Measurements from ENCODE around the gene LARP4B. TPM values are rescaled to one million over a fixed set of nuclear protein-coding genes. Genes with fewer than 3 reads are reported as not detected.
"Not testable (repeated sequence)": the region's sequence is repeated elsewhere in the genome, so short reads cannot be mapped to it uniquely, and the experiment has no call there.

LARP4B gene
- total RNA-seq, 2 experiments from 2014 or later, result 33.1 to 40.2 TPM

- ChIA-PET POLR2A (no interaction called here), CTCF (no interaction called here)
- intact Hi-C loops (cut with DNase I, micrococcal nuclease), result no loop called here
- Histone ChIP-seq H3K27me3 (ENCODE audit: control insufficient read depth in 1 of 2, insufficient read depth in 2 of 2, low read length in 2 of 2) (no peaks in the 10 kb centered on the region), H3K27ac (ENCODE audit: low read depth in 1 of 2, low read length in 2 of 2) (no peak overlapping the region), H3K4me3 (ENCODE audit: low read length) (no peak overlapping the region), H3K4me1 (ENCODE audit: insufficient read depth, low read length) (peaks cover 16% of the 10 kb centered on the region), H3K36me3 (ENCODE audit: insufficient read depth, low read length) (no peaks in the 10 kb centered on the region), H3K9me3 (ENCODE audit: control insufficient read depth in 1 of 2, insufficient read depth in 1 of 2, low read length in 2 of 2) (no peaks in the 10 kb centered on the region)
- TF ChIP-seq, protein P1, sequence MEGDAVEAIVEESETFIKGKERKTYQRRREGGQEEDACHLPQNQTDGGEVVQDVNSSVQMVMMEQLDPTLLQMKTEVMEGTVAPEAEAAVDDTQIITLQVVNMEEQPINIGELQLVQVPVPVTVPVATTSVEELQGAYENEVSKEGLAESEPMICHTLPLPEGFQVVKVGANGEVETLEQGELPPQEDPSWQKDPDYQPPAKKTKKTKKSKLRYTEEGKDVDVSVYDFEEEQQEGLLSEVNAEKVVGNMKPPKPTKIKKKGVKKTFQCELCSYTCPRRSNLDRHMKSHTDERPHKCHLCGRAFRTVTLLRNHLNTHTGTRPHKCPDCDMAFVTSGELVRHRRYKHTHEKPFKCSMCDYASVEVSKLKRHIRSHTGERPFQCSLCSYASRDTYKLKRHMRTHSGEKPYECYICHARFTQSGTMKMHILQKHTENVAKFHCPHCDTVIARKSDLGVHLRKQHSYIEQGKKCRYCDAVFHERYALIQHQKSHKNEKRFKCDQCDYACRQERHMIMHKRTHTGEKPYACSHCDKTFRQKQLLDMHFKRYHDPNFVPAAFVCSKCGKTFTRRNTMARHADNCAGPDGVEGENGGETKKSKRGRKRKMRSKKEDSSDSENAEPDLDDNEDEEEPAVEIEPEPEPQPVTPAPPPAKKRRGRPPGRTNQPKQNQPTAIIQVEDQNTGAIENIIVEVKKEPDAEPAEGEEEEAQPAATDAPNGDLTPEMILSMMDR (IDR thresholded peaks at IDR 0.05), result no peak
- ATAC-seq (ENCODE audit: poor library complexity) (no peak), DNase-seq (no peak)
- Mint-ChIP-seq H3K36me3 (ENCODE audit: low read depth) (no peaks in the 10 kb centered on the region), H3K9me3 (no peaks in the 10 kb centered on the region), H3K27ac (no peak overlapping the region), H3K4me1 (ENCODE audit: low read depth) (peaks cover 22% of the 10 kb centered on the region), H3K4me3 (no peak overlapping the region), H3K27me3 (no peaks in the 10 kb centered on the region)
These were observed 12.0 kb upstream of the LARP4B start for GRCh38 chr10:943334-944033.

- POLR2A ChIA-PET, result no interaction called here
- no peaks in the 10 kb centered on the region for H3K9me3 Mint-ChIP-seq
- TF ChIP-seq, protein P1 (IDR thresholded peaks at IDR 0.05), result no peak
- no peaks in the 10 kb centered on the region for H3K36me3 Mint-ChIP-seq (ENCODE audit: low read depth)
- peaks cover 24% of the 10 kb centered on the region for H3K4me1 Mint-ChIP-seq (ENCODE audit: low read depth)
- peak in 1 of 14 experiments; percentile 22 for DNase-seq
- peak; percentile 26 for ATAC-seq (ENCODE audit: poor library complexity)
- no peaks in the 10 kb centered on the region for H3K27me3 Mint-ChIP-seq
- CTCF ChIA-PET, result no interaction called here
- H3K27ac ChIP-seq (ENCODE audit: low read depth in 1 of 2, low read length in 2 of 2), result no peak overlapping the region
- no peaks in the 10 kb centered on the region for H3K27me3 ChIP-seq (ENCODE audit: control insufficient read depth in 1 of 2, insufficient read depth in 2 of 2, low read length in 2 of 2)
- H3K4me3 Mint-ChIP-seq, result peak overlapping the region; percentile 58
- peaks cover 10% of the 10 kb centered on the region for H3K4me1 ChIP-seq (ENCODE audit: insufficient read depth, low read length)
- H3K27ac Mint-ChIP-seq, result peak overlapping the region; percentile 75
- H3K4me3 ChIP-seq (ENCODE audit: low read length), result no peak overlapping the region
- no peaks in the 10 kb centered on the region for H3K36me3 ChIP-seq (ENCODE audit: insufficient read depth, low read length)
- no peaks in the 10 kb centered on the region for H3K9me3 ChIP-seq (ENCODE audit: control insufficient read depth in 1 of 2, insufficient read depth in 1 of 2, low read length in 2 of 2)
- intact Hi-C loops (cut with DNase I, micrococcal nuclease), result no loop called here
These were observed 7.6 kb upstream of the LARP4B start for GRCh38 chr10:938941-939678.

DNA sequence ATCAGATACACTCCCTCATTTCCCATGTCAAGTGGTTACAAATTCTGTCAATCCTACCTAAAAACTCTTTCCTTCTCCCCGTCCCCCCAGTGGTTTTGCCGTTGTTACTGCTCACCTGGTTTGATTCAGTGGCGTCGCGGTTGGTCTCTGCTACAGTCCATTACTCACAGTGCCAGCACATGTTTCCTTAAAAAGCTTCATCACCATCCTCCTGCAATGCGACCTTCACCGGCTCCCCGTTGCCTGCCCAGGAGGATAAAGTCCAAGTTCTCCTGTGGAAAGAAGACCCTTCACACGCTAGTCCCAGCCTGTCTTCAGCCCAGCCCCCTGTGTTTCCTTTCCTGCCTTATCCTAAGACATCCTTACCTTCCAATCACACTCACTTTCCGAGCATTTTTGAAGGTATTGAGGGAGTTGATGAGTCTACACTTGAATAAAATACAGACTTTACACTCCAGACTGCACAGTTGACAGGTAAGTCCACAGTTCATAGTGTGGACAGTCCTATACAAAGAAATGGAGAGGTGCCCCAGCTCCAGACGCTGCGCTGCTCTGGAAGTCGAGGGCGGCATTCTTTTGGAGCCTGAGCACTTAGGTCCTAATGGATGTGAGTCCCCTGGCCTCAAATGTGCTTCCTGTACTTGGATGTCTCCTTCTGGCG is 3.4 kb upstream of the LARP4B start:
- ATAC-seq (ENCODE audit: poor library complexity), result no peak
- TF ChIP-seq, protein P1 (IDR thresholded peaks at IDR 0.05), result no peak
- Histone ChIP-seq H3K27ac (ENCODE audit: low read depth in 1 of 2, low read length in 2 of 2) (no peak overlapping the region), H3K27me3 (ENCODE audit: control insufficient read depth in 1 of 2, insufficient read depth in 2 of 2, low read length in 2 of 2) (no peaks in the 10 kb centered on the region), H3K4me1 (ENCODE audit: insufficient read depth, low read length) (peaks cover 19% of the 10 kb centered on the region), H3K4me3 (ENCODE audit: low read length) (no peak overlapping the region), H3K36me3 (ENCODE audit: insufficient read depth, low read length) (no peaks in the 10 kb centered on the region), H3K9me3 (ENCODE audit: control insufficient read depth in 1 of 2, insufficient read depth in 1 of 2, low read length in 2 of 2) (no peaks in the 10 kb centered on the region)
- peak overlapping the region; percentile 31 for H3K27ac Mint-ChIP-seq
- H3K27me3 Mint-ChIP-seq, result no peaks in the 10 kb centered on the region
- POLR2A ChIA-PET, result no interaction called here
- CTCF ChIA-PET, result no interaction called here
- H3K4me1 Mint-ChIP-seq (ENCODE audit: low read depth), result peaks cover 33% of the 10 kb centered on the region
- no peaks in the 10 kb centered on the region for H3K9me3 Mint-ChIP-seq
- H3K4me3 Mint-ChIP-seq, result peak overlapping the region; percentile 59
- no peak for DNase-seq
- intact Hi-C loops (cut with DNase I, micrococcal nuclease), result loop anchor here in 1 of 2 experiments (5.0 kb wide), 1 partner anchor 127 kb away; no protein-coding TSS in a partner anchor
- peaks cover 12% of the 10 kb centered on the region for H3K36me3 Mint-ChIP-seq (ENCODE audit: low read depth)

DNA sequence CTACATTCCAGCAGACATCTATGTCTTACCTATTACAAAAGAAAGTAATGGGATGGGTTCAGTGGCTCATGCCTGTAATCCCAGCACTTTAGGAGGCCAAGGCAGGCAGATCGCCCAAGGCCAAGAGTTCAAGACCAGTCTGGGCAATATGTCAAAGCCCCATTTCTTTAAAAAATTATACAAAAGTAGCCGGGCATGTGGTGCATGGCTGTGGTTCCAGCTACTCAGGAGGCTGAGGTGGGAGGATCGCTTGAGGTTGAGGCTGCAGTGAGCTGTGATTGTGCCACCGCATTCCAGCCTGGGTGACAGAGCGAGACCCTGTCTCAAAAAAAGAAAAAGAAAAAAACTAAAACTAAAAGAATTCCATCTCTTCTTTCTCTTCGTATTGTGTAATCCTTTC is 2.7 kb upstream of the LARP4B start:
- H3K9me3 ChIP-seq (ENCODE audit: control insufficient read depth in 1 of 2, insufficient read depth in 1 of 2, low read length in 2 of 2); CTCF ChIA-PET; H3K9me3 Mint-ChIP-seq; DNase-seq; POLR2A ChIA-PET; H3K27me3 Mint-ChIP-seq; H3K4me3 ChIP-seq (ENCODE audit: low read length); H3K27ac ChIP-seq (ENCODE audit: low read depth in 1 of 2, low read length in 2 of 2); ATAC-seq (ENCODE audit: poor library complexity); H3K27me3 ChIP-seq (ENCODE audit: control insufficient read depth in 1 of 2, insufficient read depth in 2 of 2, low read length in 2 of 2); H3K36me3 ChIP-seq (ENCODE audit: insufficient read depth, low read length): not testable (repeated sequence)
- intact Hi-C loops (cut with DNase I, micrococcal nuclease), result loop anchor here in 1 of 2 experiments (5.0 kb wide), 1 partner anchor 128 kb away; no protein-coding TSS in a partner anchor
- H3K4me3 Mint-ChIP-seq, result peak overlapping the region; percentile 70
- peak overlapping the region; percentile 92 for H3K27ac Mint-ChIP-seq
- peaks cover 34% of the 10 kb centered on the region for H3K4me1 Mint-ChIP-seq (ENCODE audit: low read depth)
- peaks cover 18% of the 10 kb centered on the region for H3K4me1 ChIP-seq (ENCODE audit: insufficient read depth, low read length)
- H3K36me3 Mint-ChIP-seq (ENCODE audit: low read depth), result peaks cover 12% of the 10 kb centered on the region

All from CD4-positive, alpha-beta T cell (primary cell).